Epidermal melanocyte (primary cell): ENCODE measurements around the gene IQGAP3.

Experiments
- DNase-seq: peaks from one replicate; pipeline ENCODE4 v3.0.0; 2011; ENCODE audit warnings: low spot score; ENCODE audit not compliant: insufficient read length

IQGAP3 gene

DNA sequence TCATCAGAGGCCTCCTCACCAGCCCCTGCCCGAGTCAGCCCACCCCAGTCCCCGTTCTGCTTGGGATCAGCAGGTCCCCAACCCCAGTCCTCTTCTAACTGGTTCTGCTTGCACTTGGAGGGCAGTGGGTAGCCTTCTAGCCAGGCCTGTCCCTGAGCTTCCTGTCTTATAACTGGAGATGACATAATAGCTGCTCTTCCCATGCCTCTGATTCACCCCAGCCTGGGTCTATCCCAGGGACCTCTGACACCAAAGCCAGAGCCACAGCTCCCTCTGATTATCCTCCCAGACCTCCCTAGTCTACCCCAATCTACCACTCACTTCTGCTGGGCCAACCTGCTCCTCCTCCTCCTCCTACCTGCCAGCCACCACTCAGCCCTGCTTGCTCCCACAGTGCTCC lies 31.4 kb downstream of the IQGAP3 start:
- DNase-seq, result no peak

DNA sequence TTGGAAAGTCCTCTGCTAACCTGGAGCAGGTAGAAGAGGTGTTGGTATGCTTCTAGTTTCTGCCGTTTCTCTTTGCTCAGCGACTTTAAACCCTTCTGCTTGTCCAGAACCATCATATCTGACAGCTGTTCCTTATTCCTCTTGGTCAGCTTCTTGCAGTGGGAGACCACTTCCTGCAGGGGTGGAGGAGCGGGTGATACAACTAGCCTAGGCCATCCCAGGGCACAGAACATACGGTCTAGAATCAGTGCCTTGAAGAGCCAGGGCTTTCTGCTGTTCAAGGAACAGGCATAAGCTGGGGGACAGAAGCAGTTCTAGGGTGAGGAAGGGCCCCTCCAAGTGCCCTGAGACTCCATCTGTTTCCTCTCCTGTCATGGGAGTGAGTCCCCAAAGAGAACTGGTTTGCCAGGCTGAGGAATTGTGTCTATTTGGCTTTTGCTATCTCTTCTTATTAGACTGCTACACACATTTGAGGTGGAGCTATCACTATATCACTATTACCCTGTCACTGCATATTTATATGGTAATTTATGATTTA lies 32.5 kb downstream of the IQGAP3 start:
- no peak for DNase-seq

DNA sequence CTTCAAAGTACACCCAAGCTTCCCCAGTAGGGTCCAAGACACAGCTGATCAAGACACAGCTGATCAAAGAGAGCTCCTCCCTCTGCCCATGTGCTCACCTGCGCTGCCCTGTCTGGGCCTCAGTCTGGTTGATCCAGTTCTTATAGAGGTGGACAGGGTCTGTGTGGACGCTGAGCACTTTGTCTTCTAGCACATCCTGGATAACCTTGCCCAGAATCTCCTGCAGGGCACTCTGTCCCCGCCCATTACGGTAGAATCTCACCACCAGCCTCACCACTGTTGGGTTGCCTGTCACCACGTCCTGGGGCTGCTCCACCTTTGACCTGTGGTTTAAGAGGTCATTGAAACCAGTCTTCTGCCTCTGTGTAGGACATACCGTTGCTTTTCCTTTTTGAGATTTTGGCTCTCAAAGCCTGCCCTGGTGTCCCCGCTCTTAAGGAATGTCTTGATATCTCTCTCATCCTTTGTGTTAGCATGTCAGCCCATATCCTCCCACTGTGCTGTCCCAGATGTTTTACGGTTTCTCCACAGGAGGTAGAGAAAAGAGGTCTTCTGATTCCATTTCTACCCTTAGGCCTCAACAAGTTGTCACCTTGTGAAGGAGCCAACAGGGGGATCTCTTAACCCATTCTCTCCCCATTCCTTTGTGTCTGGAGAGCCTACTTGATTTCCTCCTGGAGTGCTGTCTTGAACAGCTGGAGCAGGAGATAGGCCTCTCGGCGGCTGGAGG lies 33.5 kb downstream of the IQGAP3 start:
- no peak for DNase-seq

DNA sequence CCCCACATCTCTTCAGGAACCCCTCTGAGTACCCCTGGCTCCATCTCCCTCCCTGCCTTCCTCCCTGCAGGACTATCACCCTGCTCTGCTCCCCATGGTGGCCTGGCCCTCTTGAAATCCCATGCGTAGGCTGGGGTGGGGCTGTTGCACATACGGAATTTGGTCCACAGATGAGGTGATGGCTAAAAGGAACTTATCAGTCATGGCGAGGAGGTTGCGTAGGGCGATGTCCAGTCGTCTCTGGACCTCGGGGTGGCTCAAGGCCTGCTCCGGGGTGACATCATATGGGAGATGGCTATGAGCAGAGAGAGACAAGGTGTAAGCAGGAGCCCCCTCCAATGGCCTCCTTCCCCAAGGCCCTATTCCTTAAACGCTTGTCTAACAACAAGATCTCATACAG lies 35.3 kb downstream of the IQGAP3 start:
- DNase-seq, result no peak

DNA sequence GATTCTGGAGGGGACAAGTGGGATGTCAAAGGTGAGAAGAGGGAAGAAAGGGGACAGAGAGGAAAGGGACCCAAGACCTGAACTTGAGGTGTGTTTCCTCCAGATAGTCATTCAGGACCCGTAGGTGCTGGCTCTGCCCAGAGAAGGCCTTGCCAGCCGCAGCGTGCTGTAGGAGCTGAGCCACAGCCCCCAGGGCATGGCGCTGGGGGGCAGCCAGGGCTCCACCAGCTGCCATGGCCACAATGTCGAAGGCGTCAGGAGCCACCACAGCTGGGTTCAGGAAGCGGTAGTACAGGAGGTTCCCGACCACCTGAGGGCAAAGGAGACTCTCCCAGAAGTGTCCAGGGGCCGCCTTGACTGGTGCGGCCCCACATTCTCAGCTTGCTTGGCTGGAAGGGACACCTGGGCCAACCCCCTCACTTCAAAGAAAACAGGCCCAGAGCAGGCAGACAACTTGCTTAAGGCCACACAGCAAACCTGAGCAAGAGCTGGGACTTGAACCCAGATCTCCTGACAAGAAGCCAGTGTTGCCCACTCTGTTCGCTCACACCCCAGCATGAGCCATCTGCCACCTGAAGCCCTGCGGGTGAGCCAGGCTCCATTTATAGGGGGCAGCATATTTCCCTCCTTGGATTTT lies 37.8 kb downstream of the IQGAP3 start:
- no peak for DNase-seq

DNA sequence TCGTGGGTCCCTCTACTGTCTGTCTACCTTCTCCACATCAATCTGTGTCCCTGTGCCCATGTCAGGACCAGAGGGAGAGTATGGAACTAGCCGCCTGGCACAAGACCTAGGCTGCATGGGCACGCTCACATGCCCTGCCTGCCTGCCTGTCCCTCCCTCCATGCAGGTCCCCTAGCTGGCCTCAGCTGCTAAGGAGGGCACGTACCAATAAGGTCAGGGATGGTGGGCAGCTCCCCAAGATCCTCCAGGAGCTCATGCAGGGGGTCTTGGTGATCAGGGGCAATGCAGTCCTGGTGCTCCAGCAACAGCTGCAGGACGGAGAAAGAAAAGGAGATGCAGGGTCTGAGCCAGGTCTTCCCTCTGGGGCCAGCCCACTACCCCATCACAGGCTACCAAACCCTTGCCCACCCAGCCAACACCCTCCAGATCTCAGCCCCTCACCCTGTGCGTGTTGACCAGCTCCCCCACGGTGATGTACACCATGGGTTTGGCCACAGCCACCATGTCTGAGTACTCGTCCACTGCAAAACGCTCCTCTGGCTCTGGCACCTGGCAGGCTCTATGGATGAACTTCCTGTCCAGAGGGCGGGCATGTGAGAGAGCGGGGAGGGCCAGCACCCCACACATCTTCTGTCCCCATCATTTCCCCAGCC lies 38.7 kb downstream of the IQGAP3 start:
- no peak for DNase-seq

DNA sequence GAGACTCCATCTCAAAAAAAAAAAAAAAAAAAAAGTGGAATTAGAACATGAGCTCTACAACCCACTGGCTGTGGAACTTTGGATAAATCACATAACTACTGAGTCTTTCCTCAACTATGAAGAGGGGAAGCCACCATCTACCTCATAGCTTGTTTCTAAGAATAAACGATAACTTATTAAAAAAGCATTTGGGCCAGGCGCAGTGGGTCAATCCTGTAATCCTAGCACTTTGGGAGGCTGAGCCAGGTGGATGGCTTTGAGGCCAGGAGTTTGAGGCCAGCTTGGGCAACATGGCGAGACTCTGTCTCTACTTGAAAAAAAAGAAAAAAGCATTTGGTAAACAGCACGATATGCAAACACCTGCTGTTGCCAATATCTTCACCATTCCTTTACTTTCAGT lies 40.0 kb downstream of the IQGAP3 start:
- DNase-seq, result no peak

DNA sequence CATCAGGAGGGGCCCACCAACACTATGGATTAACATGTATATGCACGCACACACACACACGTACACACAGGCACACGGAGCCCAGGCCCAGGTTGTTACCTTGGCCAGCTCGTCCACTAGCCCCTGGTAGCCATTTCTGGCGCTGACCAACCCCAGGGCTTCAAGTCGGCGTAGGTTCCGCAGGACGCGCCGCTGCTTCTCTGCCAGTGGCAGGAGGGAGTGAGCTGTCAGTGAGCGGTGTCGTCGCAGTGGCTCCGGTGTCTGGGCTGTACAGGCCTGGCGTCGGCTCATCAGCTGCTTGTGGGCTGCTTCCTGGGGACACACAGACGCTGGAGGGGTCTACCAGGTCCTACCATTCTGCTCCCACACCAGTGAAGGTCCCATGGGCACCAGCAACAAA lies 42.4 kb downstream of the IQGAP3 start:
- no peak for DNase-seq

DNA sequence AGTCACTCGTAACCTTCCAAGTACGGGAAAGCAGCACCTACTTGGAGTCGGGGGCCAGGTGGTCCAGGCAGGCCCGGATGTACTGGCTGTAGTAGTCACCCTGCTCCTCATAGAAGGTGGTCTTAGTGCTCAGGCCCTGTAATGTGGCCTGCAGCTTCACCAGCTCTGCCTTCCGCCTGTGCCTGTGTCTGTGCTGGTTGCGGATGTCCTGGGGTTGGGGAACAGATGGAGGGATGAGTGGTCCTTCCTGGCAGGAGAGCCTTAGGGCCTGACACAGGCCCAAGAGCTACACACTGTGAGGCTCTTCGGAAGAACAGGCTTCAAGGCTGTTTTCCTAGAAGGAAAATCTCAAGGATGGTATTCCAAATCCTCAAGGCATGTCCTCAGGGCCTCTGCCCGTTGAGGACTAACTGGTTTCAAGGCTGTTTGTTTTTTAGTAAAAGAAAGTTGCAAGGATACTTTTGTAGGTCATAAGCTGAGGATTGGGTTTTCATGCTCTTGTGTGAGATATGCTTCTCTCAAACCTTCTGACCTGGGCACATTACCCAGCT lies 43.4 kb downstream of the IQGAP3 start:
- DNase-seq, result no peak

DNA sequence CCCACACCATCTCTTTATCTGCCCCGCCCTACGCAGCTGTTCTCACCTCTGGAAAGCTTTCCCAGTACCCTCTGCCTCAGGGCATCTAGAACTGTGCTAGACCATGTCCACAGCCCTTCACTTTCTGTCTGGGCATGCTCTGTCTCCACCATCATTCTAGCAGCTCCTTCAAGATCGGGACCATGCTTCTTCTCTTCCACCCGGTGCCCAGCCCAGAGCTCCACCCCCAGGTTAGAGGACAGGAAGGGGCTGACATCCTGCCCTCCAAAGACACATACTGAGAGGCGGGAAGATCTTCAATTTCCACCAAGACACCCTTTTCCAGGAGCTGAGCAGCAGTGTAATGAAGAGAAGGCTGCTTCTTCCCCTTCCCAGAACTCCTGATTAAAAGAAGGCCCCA lies 44.1 kb downstream of the IQGAP3 start:
- no peak for DNase-seq

DNA sequence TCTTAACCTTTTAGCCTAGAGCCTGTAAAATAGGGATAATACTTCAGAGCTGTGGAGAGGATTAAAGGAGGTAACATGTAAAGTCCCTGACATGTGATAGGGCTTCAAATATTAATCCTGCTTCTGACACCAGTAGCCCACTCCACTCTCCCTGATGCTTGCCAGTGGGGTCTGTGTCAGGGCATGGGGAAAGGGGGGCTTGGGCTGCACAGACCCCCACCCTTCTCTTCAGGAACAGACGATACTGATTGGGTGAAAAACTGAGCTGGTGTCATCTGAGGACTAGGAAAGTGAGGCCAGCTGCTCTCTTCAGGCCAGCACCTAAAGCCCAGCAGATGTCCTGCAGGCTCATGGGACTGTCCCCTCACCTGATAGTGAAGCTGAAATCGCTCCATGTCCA lies 44.8 kb downstream of the IQGAP3 start:
- DNase-seq, result no peak

DNA sequence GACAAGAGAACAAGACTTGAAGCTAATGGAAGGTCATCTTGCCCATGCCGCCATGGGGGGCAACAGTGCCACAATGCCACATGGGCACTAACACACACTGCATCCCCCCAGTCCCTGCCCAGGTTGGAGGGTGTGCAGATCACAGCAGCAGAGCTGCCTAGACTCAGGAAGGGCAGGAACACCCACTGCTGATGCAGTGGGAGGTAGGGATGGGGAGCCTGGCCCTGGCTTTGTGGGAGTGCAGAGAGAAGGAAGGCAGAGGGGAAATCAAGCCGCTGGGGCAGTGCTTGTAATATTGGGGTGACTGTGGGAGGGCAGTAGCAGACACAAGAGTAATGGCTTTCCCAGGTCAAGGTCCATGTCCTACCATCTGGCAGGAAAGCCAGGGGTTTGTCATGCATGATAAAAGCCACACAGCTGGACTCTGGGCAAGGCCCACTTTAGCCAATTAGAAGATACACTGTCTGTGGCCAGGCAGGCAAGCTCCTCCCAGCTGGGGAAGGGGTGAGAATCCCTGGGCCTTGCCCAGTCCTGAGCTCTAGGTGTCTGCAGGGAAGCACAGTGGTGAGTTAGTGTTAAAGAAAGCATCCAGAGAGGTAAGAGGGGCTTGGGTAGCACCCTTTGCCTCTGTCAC lies 46.4 kb downstream of the IQGAP3 start:
- DNase-seq, result no peak

DNA sequence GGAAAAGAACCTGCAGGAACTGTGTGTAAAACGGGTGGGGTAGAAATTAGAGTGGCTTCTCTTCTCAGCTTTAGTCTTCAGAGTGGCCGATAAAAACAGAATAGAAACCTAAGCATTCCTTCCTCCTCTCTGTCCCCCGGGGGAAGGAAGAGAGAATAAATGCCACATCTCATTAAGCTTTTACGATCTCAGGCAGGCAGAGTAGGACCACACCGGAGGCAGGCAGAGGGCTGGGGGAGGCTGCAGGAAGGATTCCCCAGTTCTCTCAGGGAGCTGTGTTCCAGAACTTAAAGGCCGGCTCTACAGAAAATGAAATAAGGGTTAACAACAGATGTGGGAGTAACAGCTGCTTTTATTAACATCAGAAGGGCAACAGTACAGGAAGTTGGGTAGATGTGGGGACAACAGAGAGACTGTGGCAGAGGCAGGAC lies 47.3 kb downstream of the IQGAP3 start:
- peak; percentile 21 for DNase-seq

DNA sequence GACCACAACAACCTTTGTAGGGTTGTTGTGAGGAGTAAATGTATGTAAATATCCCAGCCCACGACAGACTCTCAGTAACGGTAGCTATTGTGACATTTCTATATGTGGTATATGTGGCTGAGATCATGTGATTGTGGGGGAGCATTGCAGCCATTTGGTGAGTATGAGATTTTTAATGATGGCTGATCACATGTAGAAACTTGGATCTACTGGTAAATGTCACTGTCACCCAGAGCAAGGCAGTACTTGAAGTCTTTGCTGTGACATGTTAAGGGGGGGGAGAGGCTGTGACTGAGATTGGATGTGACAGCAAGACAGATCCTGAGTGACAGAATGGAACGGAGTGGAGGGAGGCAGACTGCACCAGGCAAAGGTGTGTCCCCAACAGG lies 47.9 kb downstream of the IQGAP3 start:
- DNase-seq, result no peak

DNA sequence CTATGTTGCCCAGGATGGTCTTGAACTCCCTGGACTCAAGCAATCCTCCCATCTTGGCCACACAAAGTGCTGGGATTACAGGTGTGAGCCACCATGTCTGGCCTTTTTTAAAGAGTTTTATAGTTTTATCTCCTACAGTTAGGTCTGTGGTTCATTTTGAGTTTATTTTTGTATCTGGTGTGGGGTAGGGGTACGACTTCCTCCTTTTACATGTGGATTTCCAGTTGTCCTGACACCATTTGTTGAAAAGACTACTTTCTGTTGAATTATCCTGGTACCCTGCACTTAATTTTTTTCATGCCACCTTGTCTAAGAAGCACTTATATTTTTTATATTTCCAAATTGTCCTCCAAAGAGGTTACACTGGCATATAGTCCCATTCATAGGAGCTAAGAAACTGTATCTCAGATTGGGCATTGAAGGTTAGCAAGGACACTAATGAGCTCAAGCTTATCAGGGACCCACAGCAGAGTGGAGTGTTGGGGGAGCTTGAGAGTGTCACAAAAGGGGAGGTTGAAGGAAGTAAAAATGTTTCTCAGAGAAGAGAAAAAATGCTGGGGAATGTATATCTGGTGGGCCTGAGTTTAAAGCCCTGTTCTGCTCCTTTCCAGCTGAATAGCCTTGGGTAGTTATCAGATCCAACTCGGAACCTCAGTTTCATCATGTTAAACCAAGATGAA lies 48.4 kb downstream of the IQGAP3 start:
- DNase-seq, result no peak

DNA sequence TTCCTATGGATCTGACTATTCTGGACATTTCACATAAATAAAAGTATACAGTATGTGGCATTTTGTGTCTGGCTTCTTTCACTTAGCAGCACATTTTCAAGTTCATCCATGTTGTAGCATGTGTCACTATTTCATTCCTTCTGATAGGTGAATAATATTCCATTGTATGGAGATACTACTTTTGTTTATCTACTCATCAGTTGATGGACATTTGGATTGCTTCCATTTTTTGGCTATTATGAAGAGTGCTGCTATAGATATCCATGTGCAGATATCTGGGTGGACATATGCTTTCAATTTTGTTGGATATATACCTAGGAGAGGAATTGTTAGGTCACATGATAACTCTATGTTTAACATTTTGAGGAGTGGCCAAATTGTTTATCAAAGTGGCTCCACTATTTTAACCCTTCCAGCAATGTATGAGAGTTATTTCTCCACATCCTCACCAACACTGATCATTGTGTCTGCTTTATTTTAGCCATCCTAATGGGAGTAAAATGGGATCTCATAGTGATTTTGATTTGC lies 49.9 kb downstream of the IQGAP3 start:
- no peak for DNase-seq

DNA sequence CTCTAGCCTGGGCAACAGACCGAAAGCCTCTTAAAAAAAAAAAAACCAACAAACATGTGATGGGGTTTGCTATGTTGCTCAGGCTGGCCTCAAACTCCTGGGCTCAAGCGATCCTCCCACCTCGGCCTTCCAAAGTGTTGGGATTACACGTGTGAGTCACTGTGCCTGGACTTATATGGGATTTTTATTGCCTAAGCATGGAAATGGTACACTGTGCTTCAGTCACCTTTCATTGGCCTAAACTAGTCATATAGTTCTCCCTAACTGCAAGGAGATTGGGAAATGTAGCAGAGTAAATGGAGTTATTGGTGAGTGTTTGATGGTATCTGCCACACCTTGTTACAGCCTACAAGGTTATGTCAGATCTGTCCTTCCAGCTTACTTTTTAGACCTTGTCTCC lies 54.6 kb downstream of the IQGAP3 start:
- no peak for DNase-seq

DNA sequence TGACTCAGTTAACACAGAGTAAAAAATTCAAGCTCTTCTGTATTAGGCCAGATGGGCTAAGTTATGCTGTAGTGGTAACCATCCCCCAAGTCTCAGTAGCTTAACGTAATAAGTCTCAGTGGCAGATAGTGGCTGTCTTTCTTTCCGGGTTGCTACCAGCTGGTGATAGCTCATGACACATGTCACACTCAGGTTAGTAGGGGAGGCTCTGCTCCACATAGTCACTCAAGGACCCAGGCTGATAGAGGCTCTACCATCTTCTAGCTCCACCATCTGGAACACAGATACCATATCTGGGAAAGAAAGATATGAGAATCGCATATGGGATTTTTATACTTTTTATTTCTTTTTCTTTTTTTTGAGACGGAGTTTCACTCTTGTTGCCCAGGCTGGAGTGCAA lies 55.5 kb downstream of the IQGAP3 start:
- no peak for DNase-seq

DNA sequence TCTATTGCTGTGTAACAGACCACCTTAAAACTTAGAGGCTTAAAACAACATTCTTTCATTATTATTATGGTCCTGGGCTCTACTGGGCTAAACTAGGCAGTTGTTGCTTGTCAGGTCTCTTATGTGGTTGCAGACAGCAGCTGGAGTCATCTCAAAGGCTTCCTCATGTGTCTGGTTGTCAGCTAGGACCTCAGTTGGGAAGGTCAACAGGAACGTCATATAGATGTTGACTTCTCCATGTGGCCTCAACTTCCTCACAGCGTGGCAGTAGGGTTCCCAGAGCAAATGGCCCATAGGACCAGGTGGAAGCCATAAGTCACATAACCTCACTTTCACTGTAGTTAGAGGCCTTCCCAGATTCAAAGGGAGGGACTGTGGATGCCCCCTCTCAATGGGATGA lies 56.4 kb downstream of the IQGAP3 start:
- no peak for DNase-seq

DNA sequence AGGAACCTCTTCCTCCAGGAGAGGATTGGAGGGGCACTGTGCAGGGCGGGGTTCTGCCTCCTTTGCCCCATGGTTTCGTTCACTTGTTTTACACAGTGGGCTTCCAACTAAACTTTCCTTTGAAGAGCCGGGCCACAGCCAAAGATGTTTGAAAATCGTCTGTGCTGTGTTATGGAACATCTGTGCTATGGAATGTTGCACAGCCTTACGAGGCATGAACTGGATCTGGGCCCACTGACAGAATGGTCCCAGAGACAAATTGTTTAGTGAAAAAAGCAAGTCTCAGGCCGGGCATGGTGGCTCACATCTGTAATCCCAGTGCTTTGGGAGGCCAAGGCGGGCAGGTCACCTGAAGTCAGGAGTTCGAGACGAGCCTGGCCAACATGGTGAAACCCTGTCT lies 59.2 kb downstream of the IQGAP3 start:
- no peak for DNase-seq

DNA sequence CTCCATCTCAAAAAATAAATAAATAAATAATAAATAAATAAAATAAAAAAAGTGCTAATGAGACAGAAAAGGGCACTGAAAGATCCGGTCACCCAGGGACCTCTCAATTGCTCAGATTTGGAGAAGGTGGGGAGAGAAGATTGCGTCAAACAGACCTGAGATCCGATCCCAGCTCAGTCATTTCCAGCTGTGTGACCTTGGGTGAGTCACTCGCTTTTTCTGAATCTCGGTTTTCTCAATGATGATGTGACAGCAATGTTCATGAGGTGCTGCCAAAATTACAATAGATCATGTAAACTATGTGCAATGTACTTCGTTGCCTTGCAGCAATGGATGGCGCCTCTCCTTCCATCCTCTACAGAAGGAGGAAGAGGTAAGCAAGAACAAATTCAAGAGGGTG lies 60.7 kb downstream of the IQGAP3 start:
- DNase-seq, result no peak
